IPS-11a (cell line): Measurements from ENCODE around the gene KDM3A.
A peak's percentile ranks its signal among the peaks of the same experiment; 100 is the strongest.

Experiments used
- H3K4me3 ChIP-seq: one replicate; pipeline ENCODE4 v1.5.1; 2013; ENCODE audit warnings: low read depth, low read length, control low read depth

Gene KDM3A

GRCh38 chr2:86434290-86434689 lies 6.9 kb upstream of the KDM3A start:
- H3K4me3 ChIP-seq: no peak overlapping the region

- H3K4me3 ChIP-seq: no peak overlapping the region
These were observed 5.6 kb upstream of the KDM3A start for GRCh38 chr2:86435531-86435930.

GRCh38 chr2:86436328-86436727 lies 4.8 kb upstream of the KDM3A start:
- H3K4me3 ChIP-seq: no peak overlapping the region

- H3K4me3 ChIP-seq: no peak overlapping the region
These were observed 1.1 kb upstream of the KDM3A start for GRCh38 chr2:86439879-86440630.

- H3K4me3 ChIP-seq: peak overlapping the region; percentile 42
These were observed 266 bp downstream of the KDM3A start for GRCh38 chr2:86441392-86441881.

- H3K4me3 ChIP-seq: peak overlapping the region; percentile 85
These were observed 891 bp downstream of the KDM3A start for GRCh38 chr2:86441882-86442641.

- H3K4me3 ChIP-seq: peak overlapping the region; percentile 85
These were observed 1.5 kb downstream of the KDM3A start for GRCh38 chr2:86442642-86443005.

GRCh38 chr2:86443631-86444350 lies 2.6 kb downstream of the KDM3A start:
- H3K4me3 ChIP-seq: no peak overlapping the region

GRCh38 chr2:86445436-86445835 lies 4.3 kb downstream of the KDM3A start:
- no peak overlapping the region for H3K4me3 ChIP-seq

GRCh38 chr2:86446060-86446459 lies 4.9 kb downstream of the KDM3A start:
- no peak overlapping the region for H3K4me3 ChIP-seq

GRCh38 chr2:86453836-86454235 lies 12.7 kb downstream of the KDM3A start:
- H3K4me3 ChIP-seq: no peak overlapping the region

- no peak overlapping the region for H3K4me3 ChIP-seq
These were observed 13.1 kb downstream of the KDM3A start for GRCh38 chr2:86454238-86454637.

- H3K4me3 ChIP-seq: no peak overlapping the region
These were observed 14.0 kb downstream of the KDM3A start for GRCh38 chr2:86455181-86455580.

GRCh38 chr2:86461042-86461743 lies 20.0 kb downstream of the KDM3A start:
- H3K4me3 ChIP-seq: no peak overlapping the region

- no peak overlapping the region for H3K4me3 ChIP-seq
These were observed 23.5 kb downstream of the KDM3A start for GRCh38 chr2:86464652-86465051.

- H3K4me3 ChIP-seq: no peak overlapping the region
These were observed 25.1 kb downstream of the KDM3A start for GRCh38 chr2:86466306-86466705.

GRCh38 chr2:86468162-86469033 lies 27.2 kb downstream of the KDM3A start:
- H3K4me3 ChIP-seq: no peak overlapping the region

GRCh38 chr2:86470890-86471289 lies 29.7 kb downstream of the KDM3A start:
- H3K4me3 ChIP-seq: no peak overlapping the region

- no peak overlapping the region for H3K4me3 ChIP-seq
These were observed 30.5 kb downstream of the KDM3A start for GRCh38 chr2:86471637-86472036.

- no peak overlapping the region for H3K4me3 ChIP-seq
These were observed 34.9 kb downstream of the KDM3A start for GRCh38 chr2:86476092-86476491.
